ENCODE measurements around the gene COP1. TPM values are rescaled to one million over a fixed set of nuclear protein-coding genes. Genes with fewer than 3 reads are reported as not detected.

Gene COP1
- polyA plus RNA-seq, 3 donors: 44.0 to 74.2 (median 68.6) TPM

DNA sequence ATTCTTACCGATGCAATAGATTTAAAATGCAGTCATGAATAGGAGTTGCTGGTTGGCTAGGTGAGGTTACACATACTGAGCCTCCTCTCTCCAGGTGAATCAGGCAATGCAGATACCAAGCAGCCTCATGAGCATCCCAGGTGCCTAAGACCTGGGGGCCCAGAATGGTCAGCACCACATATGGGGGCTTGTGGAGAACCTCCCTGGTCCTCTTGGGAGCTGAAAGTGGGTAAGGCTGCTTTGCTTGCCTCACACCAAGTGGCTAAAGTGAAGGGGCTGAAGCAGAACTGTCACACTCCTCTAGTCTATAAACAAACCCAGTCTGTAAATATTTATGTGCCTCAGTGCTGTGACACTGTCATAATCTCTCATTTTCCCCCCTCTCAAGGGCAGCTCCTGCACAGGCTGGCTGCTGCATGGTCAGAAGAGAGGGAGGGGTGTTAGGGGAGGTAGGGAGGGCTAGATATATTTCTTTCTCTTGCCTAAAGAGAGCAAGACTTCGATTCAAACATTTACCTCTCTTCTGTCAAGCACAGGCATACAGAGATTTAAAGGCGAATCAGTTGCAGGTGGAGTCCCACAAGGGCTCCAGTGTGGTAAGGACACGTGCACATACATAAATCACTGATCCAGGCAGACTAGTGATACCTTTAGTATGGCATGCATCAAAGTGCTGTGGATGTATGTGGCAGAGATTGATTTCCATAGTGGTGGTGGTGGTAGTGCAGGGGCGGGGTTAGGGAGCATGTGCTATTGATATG, 305.8 kb downstream of the COP1 start:
- no peak for DNase-seq
- TF ChIP-seq, protein P1, sequence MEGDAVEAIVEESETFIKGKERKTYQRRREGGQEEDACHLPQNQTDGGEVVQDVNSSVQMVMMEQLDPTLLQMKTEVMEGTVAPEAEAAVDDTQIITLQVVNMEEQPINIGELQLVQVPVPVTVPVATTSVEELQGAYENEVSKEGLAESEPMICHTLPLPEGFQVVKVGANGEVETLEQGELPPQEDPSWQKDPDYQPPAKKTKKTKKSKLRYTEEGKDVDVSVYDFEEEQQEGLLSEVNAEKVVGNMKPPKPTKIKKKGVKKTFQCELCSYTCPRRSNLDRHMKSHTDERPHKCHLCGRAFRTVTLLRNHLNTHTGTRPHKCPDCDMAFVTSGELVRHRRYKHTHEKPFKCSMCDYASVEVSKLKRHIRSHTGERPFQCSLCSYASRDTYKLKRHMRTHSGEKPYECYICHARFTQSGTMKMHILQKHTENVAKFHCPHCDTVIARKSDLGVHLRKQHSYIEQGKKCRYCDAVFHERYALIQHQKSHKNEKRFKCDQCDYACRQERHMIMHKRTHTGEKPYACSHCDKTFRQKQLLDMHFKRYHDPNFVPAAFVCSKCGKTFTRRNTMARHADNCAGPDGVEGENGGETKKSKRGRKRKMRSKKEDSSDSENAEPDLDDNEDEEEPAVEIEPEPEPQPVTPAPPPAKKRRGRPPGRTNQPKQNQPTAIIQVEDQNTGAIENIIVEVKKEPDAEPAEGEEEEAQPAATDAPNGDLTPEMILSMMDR (IDR thresholded peaks at IDR 0.05): no peak
- intact Hi-C loops (cut with micrococcal nuclease): no loop called here
- H3K4me3 ChIP-seq (replicated peaks in 1 of 3; ENCODE audit: low read depth in 2 of 3, low read length in 3 of 3): no peak overlapping the region
- no peaks in the 10 kb centered on the region for H3K9me3 ChIP-seq (replicated peaks in 1 of 2; ENCODE audit: control insufficient read depth in 1 of 2, insufficient read depth in 1 of 2, low read length in 2 of 2)
- 100% methylated on average over 1 of the region's 5 CpGs for WGBS (ENCODE audit: insufficient coverage)
- H3K79me2 ChIP-seq (ENCODE audit: insufficient read depth, low read length): no peaks in the 10 kb centered on the region
- no peaks in the 10 kb centered on the region for H3K4me1 Mint-ChIP-seq
- peaks cover 0 to 7% (median 0%) of the 10 kb centered on the region in 7 donors for H3K9me3 Mint-ChIP-seq
- H3K27me3 Mint-ChIP-seq (ENCODE audit: low read depth in 3 of 3): peaks cover 0 to 2% (median 0%) of the 10 kb centered on the region in 3 donors
- no peaks in the 10 kb centered on the region for H4K20me1 ChIP-seq (ENCODE audit: insufficient read depth, low read length)
- H2AFZ ChIP-seq (ENCODE audit: insufficient read depth, low read depth, low read length, poor library complexity, severe bottlenecking): no peak overlapping the region
- peaks cover 3% of the 10 kb centered on the region in 2 donors for H3K36me3 Mint-ChIP-seq
- H3K27me3 ChIP-seq (ENCODE audit: control insufficient read depth in 2 of 2, insufficient read depth in 2 of 2, low read length in 2 of 2): no peaks in the 10 kb centered on the region
- no peak overlapping the region for H3K9ac ChIP-seq (ENCODE audit: insufficient read depth, low read length, poor library complexity, severe bottlenecking)
- H3K4me1 ChIP-seq (ENCODE audit: control insufficient read depth in 1 of 2, insufficient read depth in 2 of 2, low read length in 2 of 2): no peaks in the 10 kb centered on the region
- H3K36me3 ChIP-seq (replicated peaks in 1 of 2; ENCODE audit: control insufficient read depth in 1 of 2, insufficient read depth in 2 of 2, low read length in 2 of 2): no peaks in the 10 kb centered on the region
- no peak overlapping the region for H3K27ac Mint-ChIP-seq
- H3K27ac ChIP-seq (ENCODE audit: low read depth in 1 of 2, low read length in 2 of 2): no peak overlapping the region
- no peak overlapping the region for H3K4me2 ChIP-seq (replicated peaks; ENCODE audit: extremely low read depth, low read length, poor library complexity, severe bottlenecking)
- no peak overlapping the region for H3K4me3 Mint-ChIP-seq

DNA sequence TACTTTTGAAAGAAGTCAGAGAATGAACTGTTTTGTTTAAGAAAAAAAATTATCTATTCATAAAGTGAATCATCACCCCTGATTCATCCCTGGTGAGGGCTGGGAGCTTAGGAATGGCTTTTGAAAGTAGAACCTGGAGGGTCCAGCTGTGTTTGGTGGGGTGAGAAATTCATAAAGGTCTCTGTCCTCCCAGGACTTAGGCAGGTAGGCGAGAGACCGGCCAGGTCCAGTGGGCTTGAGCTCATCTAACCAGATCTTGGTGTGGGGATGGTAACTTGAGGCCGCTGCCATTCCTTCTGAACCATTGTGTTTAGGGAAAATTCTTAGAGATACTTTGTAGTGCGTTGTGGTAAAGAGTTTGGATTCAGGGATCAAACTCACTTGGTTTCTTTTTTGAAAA, 306.9 kb downstream of the COP1 start:
- Histone ChIP-seq H3K4me1 (ENCODE audit: control insufficient read depth in 1 of 2, insufficient read depth in 2 of 2, low read length in 2 of 2) (no peaks in the 10 kb centered on the region), H3K9ac (ENCODE audit: insufficient read depth, low read length, poor library complexity, severe bottlenecking) (no peak overlapping the region), H4K20me1 (ENCODE audit: insufficient read depth, low read length) (no peaks in the 10 kb centered on the region), H3K9me3 (replicated peaks in 1 of 2; ENCODE audit: control insufficient read depth in 1 of 2, insufficient read depth in 1 of 2, low read length in 2 of 2) (no peaks in the 10 kb centered on the region), H3K27ac (ENCODE audit: low read depth in 1 of 2, low read length in 2 of 2) (no peak overlapping the region), H3K36me3 (replicated peaks in 1 of 2; ENCODE audit: control insufficient read depth in 1 of 2, insufficient read depth in 2 of 2, low read length in 2 of 2) (no peaks in the 10 kb centered on the region), H3K27me3 (ENCODE audit: control insufficient read depth in 2 of 2, insufficient read depth in 2 of 2, low read length in 2 of 2) (no peaks in the 10 kb centered on the region), H3K79me2 (ENCODE audit: insufficient read depth, low read length) (no peaks in the 10 kb centered on the region), H3K4me2 (replicated peaks; ENCODE audit: extremely low read depth, low read length, poor library complexity, severe bottlenecking) (no peak overlapping the region), H2AFZ (ENCODE audit: insufficient read depth, low read depth, low read length, poor library complexity, severe bottlenecking) (no peak overlapping the region), H3K4me3 (replicated peaks in 1 of 3; ENCODE audit: low read depth in 2 of 3, low read length in 3 of 3) (no peak overlapping the region)
- TF ChIP-seq, protein P1 (IDR thresholded peaks at IDR 0.05): no peak
- Mint-ChIP-seq H3K27me3 (ENCODE audit: low read depth in 3 of 3) (peaks cover 0 to 2% (median 0%) of the 10 kb centered on the region in 3 donors), H3K4me1 (no peaks in the 10 kb centered on the region), H3K4me3 (no peak overlapping the region), H3K36me3 (peaks cover 3% of the 10 kb centered on the region in 2 donors), H3K9me3 (peaks cover 0 to 9% (median 5%) of the 10 kb centered on the region in 7 donors), H3K27ac (no peak overlapping the region)
- intact Hi-C loops (cut with micrococcal nuclease): no loop called here
- WGBS (ENCODE audit: insufficient coverage): 100% methylated on average over 2 of the region's 4 CpGs
- DNase-seq: no peak

All from CD14-positive monocyte (primary cell).